Stimulated activated naive B cell treated with anti-CD40 and anti-IgM and Interleukin-4, amounts not matched to agents 10 μg/mL and 1 μg/mL and 100 μg/mL, for 72 hours (primary cell): Measurements from ENCODE around the gene CYP1A2.
A peak's percentile ranks its signal among the peaks of the same experiment; 100 is the strongest.
"Not testable (repeated sequence)": the region's sequence is repeated elsewhere in the genome, so short reads cannot be mapped to it uniquely, and the experiment has no call there.

ENCODE experiments used
- ATAC-seq, 2 donors: fragments of 150-1000 bp; cut with Tn5 transposase; replicated peaks; 2 replicates each; pipeline ENCODE4 v1.10.0; 2021; ENCODE audit warnings: moderate library complexity in 1 of 2
- DNase-seq: peaks from one replicate; pipeline ENCODE4 v3.0.0; 2021
- H3K27ac Mint-ChIP-seq: one replicate; pipeline ENCODE4 v1.8.0; 2022; ENCODE audit warnings: mild to moderate bottlenecking, mixed read lengths
- H3K27me3 Mint-ChIP-seq, 2 donors: one replicate each; pipeline ENCODE4 v1.8.0; 2022; ENCODE audit warnings: mixed read lengths in 2 of 2
- H3K36me3 Mint-ChIP-seq, 2 donors: one replicate each; pipeline ENCODE4 v1.8.0; 2022; ENCODE audit warnings: mixed read lengths in 2 of 2, mild to moderate bottlenecking in 1 of 2
- H3K4me1 Mint-ChIP-seq, 2 donors: one replicate each; pipeline ENCODE4 v1.8.0; 2022; ENCODE audit warnings: mixed read lengths in 2 of 2, mild to moderate bottlenecking in 1 of 2
- H3K4me3 Mint-ChIP-seq, 2 donors: one replicate each; pipeline ENCODE4 v1.8.0; 2022; ENCODE audit warnings: mild to moderate bottlenecking in 2 of 2, mixed read lengths in 2 of 2, moderate library complexity in 1 of 2
- H3K9me3 Mint-ChIP-seq, 2 donors: one replicate each; pipeline ENCODE4 v1.8.0; 2022; ENCODE audit warnings: mixed read lengths in 2 of 2, mild to moderate bottlenecking in 1 of 2

Gene CYP1A2

GRCh38 chr15:74785194-74786032 lies 36.8 kb downstream of the CYP1A2 start:
- peaks cover 58 to 71% of the 10 kb centered on the region in 2 donors for H3K36me3 Mint-ChIP-seq
- no peaks in the 10 kb centered on the region for H3K27me3 Mint-ChIP-seq
- H3K9me3 Mint-ChIP-seq: no peaks in the 10 kb centered on the region
- no peak for ATAC-seq
- H3K4me1 Mint-ChIP-seq: peaks cover 68 to 90% of the 10 kb centered on the region in 2 donors
- no peak for DNase-seq
- H3K27ac Mint-ChIP-seq: peak overlapping the region; percentile 90
- H3K4me3 Mint-ChIP-seq: peak overlapping the region; percentile 98

- not testable (repeated sequence) for DNase-seq, H3K27me3 Mint-ChIP-seq, ATAC-seq, H3K9me3 Mint-ChIP-seq
- peaks cover 57 to 70% of the 10 kb centered on the region in 2 donors for H3K36me3 Mint-ChIP-seq
- H3K4me1 Mint-ChIP-seq: peaks cover 65 to 90% of the 10 kb centered on the region in 2 donors
- H3K27ac Mint-ChIP-seq: peak overlapping the region; percentile 90
- peak overlapping the region; percentile 98 for H3K4me3 Mint-ChIP-seq
Observed at GRCh38 chr15:74786081-74786480, 37.4 kb downstream of the CYP1A2 start.

- peak overlapping the region; percentile 99 for H3K27ac Mint-ChIP-seq
- no peak for DNase-seq
- ATAC-seq: no peak
- peaks cover 65 to 90% of the 10 kb centered on the region in 2 donors for H3K4me1 Mint-ChIP-seq
- H3K27me3 Mint-ChIP-seq: no peaks in the 10 kb centered on the region
- H3K4me3 Mint-ChIP-seq: peak overlapping the region; percentile 98
- no peaks in the 10 kb centered on the region for H3K9me3 Mint-ChIP-seq
- H3K36me3 Mint-ChIP-seq: peaks cover 59 to 74% of the 10 kb centered on the region in 2 donors
Observed at GRCh38 chr15:74786551-74787165, 38.0 kb downstream of the CYP1A2 start.

DNA sequence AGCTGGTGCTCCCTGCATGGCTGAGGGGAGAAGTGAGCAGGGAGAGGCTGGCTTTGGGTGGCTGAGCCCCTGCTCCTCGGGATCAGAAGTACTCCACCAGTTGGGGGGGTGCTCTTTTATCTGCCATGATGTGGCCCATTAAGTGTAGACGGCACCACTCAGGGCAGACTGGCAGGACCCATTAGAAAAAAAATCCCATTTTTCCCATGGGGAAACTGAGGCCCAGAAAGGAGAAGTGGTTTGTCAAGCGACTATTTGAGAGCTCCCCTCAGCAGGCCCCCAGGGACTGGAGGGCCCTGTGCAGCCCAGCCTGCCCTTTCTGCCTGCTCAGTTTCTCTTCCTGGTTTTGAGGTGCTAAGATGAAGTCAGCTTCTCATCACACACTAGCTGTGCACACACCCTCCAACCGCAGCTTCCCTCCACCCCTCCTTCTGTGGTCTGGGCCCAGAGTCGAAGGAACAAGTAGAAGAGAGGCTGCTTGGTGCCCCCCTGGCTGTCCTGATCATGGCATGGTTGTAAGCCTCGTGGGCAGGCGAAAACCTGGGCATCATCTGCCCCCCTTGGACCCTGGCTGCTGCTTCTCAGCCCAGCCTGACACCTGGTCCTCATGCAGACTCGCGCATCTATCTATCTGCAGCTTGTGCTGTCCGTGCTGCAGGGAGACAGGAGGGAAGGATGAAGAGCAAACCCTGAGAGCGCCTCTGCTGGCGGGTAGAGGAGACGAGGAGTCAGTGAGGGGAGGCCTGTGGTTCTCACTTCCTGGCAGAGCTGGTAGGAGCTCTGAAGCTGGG lies 38.8 kb downstream of the CYP1A2 start:
- ATAC-seq (peak; percentile 68 to 73), DNase-seq (peak; percentile 94)
- Mint-ChIP-seq H3K9me3 (no peaks in the 10 kb centered on the region), H3K4me1 (peaks cover 71 to 98% of the 10 kb centered on the region in 2 donors), H3K27me3 (no peaks in the 10 kb centered on the region), H3K27ac (peak overlapping the region; percentile 99), H3K4me3 (peak overlapping the region; percentile 98), H3K36me3 (peaks cover 64 to 81% of the 10 kb centered on the region in 2 donors)

DNA sequence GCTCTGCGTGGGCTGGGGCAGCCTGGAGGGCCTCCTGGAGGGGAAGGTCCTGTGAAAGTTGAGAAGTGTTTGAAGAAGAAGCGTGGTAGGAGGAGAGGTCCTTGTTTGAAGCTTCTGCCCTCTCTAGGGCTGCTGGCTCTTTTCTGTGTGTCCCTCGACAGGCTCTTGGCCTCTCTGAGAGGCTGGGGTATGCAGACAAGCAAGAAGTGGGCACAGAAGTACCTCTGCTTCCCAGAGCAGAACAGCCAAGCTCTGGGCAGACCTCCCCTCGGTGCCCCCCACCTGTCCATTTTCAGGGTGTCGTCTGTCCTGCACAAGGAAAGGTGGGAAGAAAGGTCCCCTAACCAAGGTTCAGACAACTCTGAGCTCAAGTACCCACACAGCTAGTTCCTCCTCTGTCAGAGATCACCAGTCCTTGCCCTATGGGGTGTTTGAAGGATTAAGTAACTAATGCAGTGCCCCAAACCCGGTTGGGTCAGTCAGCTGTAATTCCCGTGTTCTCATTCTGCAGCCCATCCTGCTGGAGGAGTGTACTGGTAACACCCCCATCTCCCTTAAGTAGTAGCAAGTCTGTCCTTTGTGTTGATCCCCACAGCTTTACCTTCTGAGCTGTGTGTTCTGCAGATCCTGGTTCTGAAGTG lies 39.5 kb downstream of the CYP1A2 start:
- Mint-ChIP-seq H3K27ac (peak overlapping the region; percentile 99), H3K9me3 (no peaks in the 10 kb centered on the region), H3K4me3 (peak overlapping the region; percentile 98), H3K27me3 (no peaks in the 10 kb centered on the region), H3K4me1 (peaks cover 76 to 100% of the 10 kb centered on the region in 2 donors), H3K36me3 (peaks cover 59 to 77% of the 10 kb centered on the region in 2 donors)
- no peak for DNase-seq
- ATAC-seq: peak; percentile 3

DNA sequence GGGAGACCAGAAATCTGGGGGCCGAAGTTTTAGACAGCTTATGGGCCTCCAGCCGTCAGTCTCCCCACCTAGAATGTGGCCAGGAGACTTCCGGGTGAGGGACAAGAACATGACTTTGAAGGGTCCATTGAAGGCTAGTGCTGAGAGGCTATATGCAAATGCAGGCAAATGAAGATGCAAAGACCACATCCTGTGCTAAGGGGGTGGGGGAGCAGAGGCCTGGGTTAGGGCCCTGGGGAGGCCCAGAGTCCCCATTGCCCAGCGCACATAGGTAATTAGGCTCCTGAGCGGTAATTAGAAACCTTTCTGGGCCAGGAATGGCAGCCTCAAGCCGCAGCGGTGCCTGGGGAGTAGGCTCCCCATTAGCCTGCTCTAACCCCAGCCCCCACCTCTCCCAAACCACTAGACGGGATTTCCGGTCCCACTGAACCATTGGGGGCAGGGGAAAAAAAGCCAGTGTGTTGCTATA lies 40.1 kb downstream of the CYP1A2 start:
- ATAC-seq (peak; percentile 52 to 59), DNase-seq (peak; percentile 76)
- peaks cover 75 to 100% of the 10 kb centered on the region in 2 donors for H3K4me1 Mint-ChIP-seq
- peaks cover 53 to 72% of the 10 kb centered on the region in 2 donors for H3K36me3 Mint-ChIP-seq
- peak overlapping the region; percentile 98 for H3K4me3 Mint-ChIP-seq
- H3K9me3 Mint-ChIP-seq: no peaks in the 10 kb centered on the region
- H3K27me3 Mint-ChIP-seq: no peaks in the 10 kb centered on the region
- peak overlapping the region; percentile 99 for H3K27ac Mint-ChIP-seq

DNA sequence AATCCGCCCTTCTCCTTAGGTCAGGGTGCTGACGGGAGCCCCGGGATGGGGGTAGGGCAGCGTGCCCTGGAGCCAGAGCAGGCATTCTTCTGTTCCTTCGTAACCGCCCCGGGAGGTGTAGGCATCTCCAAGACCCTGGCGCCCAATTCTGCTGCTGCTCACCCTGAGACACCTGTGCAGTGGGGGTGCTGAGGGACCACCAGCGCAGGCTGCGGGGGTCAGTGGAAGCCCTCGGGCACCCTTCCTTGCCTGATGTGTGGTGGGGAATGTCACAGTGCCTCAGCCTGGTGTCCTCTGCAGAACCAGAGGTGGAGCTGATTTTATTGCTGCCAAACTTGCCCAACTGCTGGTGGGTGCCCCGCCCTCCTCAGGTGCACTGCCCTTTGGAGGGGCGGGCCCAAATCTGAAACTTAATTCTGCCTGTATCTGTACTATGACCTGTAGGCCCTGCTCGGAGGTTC lies 40.6 kb downstream of the CYP1A2 start:
- ATAC-seq (peak; percentile 10 to 11), DNase-seq (no peak)
- Mint-ChIP-seq H3K4me3 (peak overlapping the region; percentile 98), H3K27ac (peak overlapping the region; percentile 99), H3K4me1 (peaks cover 71 to 97% of the 10 kb centered on the region in 2 donors), H3K36me3 (peaks cover 48 to 67% of the 10 kb centered on the region in 2 donors), H3K27me3 (no peaks in the 10 kb centered on the region), H3K9me3 (no peaks in the 10 kb centered on the region)

DNA sequence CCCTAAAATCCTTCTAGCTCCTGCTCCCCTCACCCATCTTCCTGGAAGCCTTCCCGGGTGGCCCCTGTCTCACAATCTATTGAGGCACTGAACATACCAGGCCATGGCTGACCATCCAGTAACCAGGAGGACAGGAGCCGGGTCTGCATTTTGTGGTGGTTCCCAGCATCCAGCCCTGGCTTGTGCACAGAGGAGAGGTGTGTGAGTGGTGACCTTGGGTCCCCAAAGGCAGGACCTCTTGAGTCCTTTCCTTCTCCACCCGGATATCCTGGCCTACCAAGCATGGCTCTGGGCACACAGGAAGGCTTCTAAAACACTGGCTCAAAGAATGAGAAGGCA lies 41.1 kb downstream of the CYP1A2 start:
- Mint-ChIP-seq H3K36me3 (peaks cover 44 to 62% of the 10 kb centered on the region in 2 donors), H3K27me3 (no peaks in the 10 kb centered on the region), H3K27ac (peak overlapping the region; percentile 99), H3K9me3 (no peaks in the 10 kb centered on the region), H3K4me3 (peak overlapping the region; percentile 98), H3K4me1 (peaks cover 72 to 97% of the 10 kb centered on the region in 2 donors)
- no peak for DNase-seq
- no peak for ATAC-seq

GRCh38 chr15:74790080-74790916 lies 41.7 kb downstream of the CYP1A2 start:
- H3K4me3 Mint-ChIP-seq: peak overlapping the region; percentile 98
- no peaks in the 10 kb centered on the region for H3K27me3 Mint-ChIP-seq
- DNase-seq (peak; percentile 70), ATAC-seq (peak; percentile 22 to 24)
- H3K36me3 Mint-ChIP-seq: peaks cover 40 to 62% of the 10 kb centered on the region in 2 donors
- H3K27ac Mint-ChIP-seq: peak overlapping the region; percentile 99
- H3K9me3 Mint-ChIP-seq: no peaks in the 10 kb centered on the region
- H3K4me1 Mint-ChIP-seq: peaks cover 73 to 97% of the 10 kb centered on the region in 2 donors

DNA sequence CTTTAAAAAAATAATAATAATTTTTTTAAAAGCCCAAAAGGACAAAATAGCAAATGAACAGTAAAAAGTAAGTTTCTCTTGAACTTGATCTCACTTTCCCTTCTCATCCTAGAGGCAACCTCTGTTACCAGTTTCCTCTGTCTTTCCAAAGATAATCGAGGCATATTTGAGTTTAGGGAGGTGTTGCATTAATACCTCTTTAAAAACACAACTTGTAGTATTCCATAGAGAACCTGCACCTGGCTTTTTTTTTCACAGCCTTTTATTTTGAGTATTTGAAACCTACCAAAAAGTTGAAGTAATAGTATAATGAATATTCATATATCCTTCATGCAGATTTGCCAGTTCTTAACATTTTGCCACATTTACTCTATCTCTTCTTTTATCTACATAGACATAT lies 42.4 kb downstream of the CYP1A2 start:
- H3K4me1 Mint-ChIP-seq: peaks cover 69 to 97% of the 10 kb centered on the region in 2 donors
- H3K27ac Mint-ChIP-seq: no peak overlapping the region
- ATAC-seq (no peak), DNase-seq (no peak)
- peak overlapping the region; percentile 79 to 98 for H3K4me3 Mint-ChIP-seq
- no peaks in the 10 kb centered on the region for H3K9me3 Mint-ChIP-seq
- no peaks in the 10 kb centered on the region for H3K27me3 Mint-ChIP-seq
- H3K36me3 Mint-ChIP-seq: peaks cover 40 to 61% of the 10 kb centered on the region in 2 donors

DNA sequence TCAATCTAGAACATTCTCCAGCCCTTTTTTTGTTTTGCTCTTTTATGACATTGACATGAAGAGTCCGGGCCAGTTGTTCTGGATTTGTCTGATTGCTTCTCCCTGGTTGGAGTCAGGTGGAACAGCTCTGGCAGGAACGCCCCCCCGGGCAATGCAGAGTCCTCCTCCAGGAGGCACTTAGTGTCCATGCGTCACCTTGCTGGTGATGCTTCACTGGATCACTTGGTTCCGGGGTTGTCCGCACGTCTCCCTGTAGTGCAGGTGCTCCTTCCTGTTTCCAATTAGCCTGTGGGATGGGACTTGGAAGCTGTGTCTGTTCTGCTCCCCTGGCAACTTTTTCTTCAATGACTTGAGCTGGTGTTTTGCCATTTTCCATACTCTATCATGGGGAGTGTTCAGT lies 43.0 kb downstream of the CYP1A2 start:
- Mint-ChIP-seq H3K27me3 (no peaks in the 10 kb centered on the region), H3K4me3 (peak overlapping the region; percentile 68 to 79), H3K36me3 (peaks cover 44 to 63% of the 10 kb centered on the region in 2 donors), H3K4me1 (peaks cover 70 to 96% of the 10 kb centered on the region in 2 donors), H3K9me3 (no peaks in the 10 kb centered on the region), H3K27ac (peak overlapping the region; percentile 89)
- DNase-seq: no peak
- no peak for ATAC-seq

GRCh38 chr15:74792227-74793016 lies 43.8 kb downstream of the CYP1A2 start:
- H3K4me3 Mint-ChIP-seq: peak overlapping the region; percentile 68 to 79
- peaks cover 43 to 60% of the 10 kb centered on the region in 2 donors for H3K36me3 Mint-ChIP-seq
- H3K4me1 Mint-ChIP-seq: peaks cover 66 to 93% of the 10 kb centered on the region in 2 donors
- no peak for DNase-seq
- no peaks in the 10 kb centered on the region for H3K9me3 Mint-ChIP-seq
- H3K27ac Mint-ChIP-seq: peak overlapping the region; percentile 89
- no peaks in the 10 kb centered on the region for H3K27me3 Mint-ChIP-seq
- no peak for ATAC-seq
